Activated T-cell treated with anti-CD3 and anti-CD28 coated beads, Interleukin-2, amount 50 U/mL, for 48 hours (primary cell): Measurements from ENCODE around the gene FNDC5.

Source experiments
- DNase-seq, 2 experiments: peaks; one replicate each; pipeline ENCODE4 v3.0.0-alpha.2; 2020

FNDC5 gene

GRCh38 chr1:32883338-32884031 is 12.8 kb upstream of the FNDC5 start:
- no peak for DNase-seq

- no peak for DNase-seq
Observed at GRCh38 chr1:32881871-32882850, 11.4 kb upstream of the FNDC5 start.

GRCh38 chr1:32881291-32881690 is 10.6 kb upstream of the FNDC5 start:
- no peak for DNase-seq

GRCh38 chr1:32878637-32879041 is 7.9 kb upstream of the FNDC5 start:
- no peak for DNase-seq

- DNase-seq = no peak
Observed at GRCh38 chr1:32878183-32878582, 7.5 kb upstream of the FNDC5 start.

GRCh38 chr1:32877211-32878110 is 6.7 kb upstream of the FNDC5 start:
- DNase-seq = no peak

- peak; percentile 81 to 84 for DNase-seq
Observed at GRCh38 chr1:32876341-32877210, 5.9 kb upstream of the FNDC5 start.

GRCh38 chr1:32874860-32875752 is 4.4 kb upstream of the FNDC5 start:
- no peak for DNase-seq

- DNase-seq = peak in 1 of 2 experiments; percentile 11
Observed at GRCh38 chr1:32873484-32873883, 2.8 kb upstream of the FNDC5 start.

- peak in 1 of 2 experiments; percentile 22 for DNase-seq
Observed at GRCh38 chr1:32872192-32872460, 1.4 kb upstream of the FNDC5 start.

GRCh38 chr1:32871364-32872191 is 866 bp upstream of the FNDC5 start:
- DNase-seq = peak in 1 of 2 experiments; percentile 26

- DNase-seq = peak in 1 of 2 experiments; percentile 20
Observed at GRCh38 chr1:32869923-32870614, 643 bp downstream of the FNDC5 start.

GRCh38 chr1:32868806-32869455 is 1.8 kb downstream of the FNDC5 start:
- DNase-seq = peak in 1 of 2 experiments; percentile 11

GRCh38 chr1:32868085-32868484 is 2.6 kb downstream of the FNDC5 start:
- no peak for DNase-seq

GRCh38 chr1:32867671-32868070 is 3.0 kb downstream of the FNDC5 start:
- peak in 1 of 2 experiments; percentile 14 for DNase-seq

GRCh38 chr1:32867151-32867550 is 3.6 kb downstream of the FNDC5 start:
- DNase-seq = peak in 1 of 2 experiments; percentile 4

GRCh38 chr1:32865639-32866405 is 4.9 kb downstream of the FNDC5 start:
- no peak for DNase-seq
